Activated B cell treated with CpG ODN at 0.5 μM for 24 hours (primary cell): ENCODE results near the gene EXTL2. TPM values are rescaled to one million over a fixed set of nuclear protein-coding genes. Genes with fewer than 3 reads are reported as not detected.

Experiments
- ATAC-seq: fragments of 200-7000 bp; cut with Tn5 transposase; one replicate; pipeline ENCODE4 v1.10.0; 2021; ENCODE audit warnings: low read depth, mild to moderate bottlenecking, moderate library complexity
- CTCF ChIA-PET: fragments of 350-600 bp; sonication (Branson Sonifier 250); formaldehyde crosslinking; loops from one replicate; lab custom pipeline; 2021; ENCODE audit warnings: antibody characterized with exemption; lab: Charles Lee
- POLR2A ChIA-PET: fragments of 350-600 bp; sonication (Branson Sonifier 250); formaldehyde crosslinking; loops from one replicate; lab custom pipeline; 2021; ENCODE audit warnings: antibody characterized with exemption; lab: Charles Lee
- DNase-seq: peaks from one replicate; pipeline ENCODE4 v3.0.0; 2022
- H3K27ac Mint-ChIP-seq: one replicate; pipeline ENCODE4 v1.8.0; 2020; ENCODE audit warnings: mixed read lengths
- H3K27me3 Mint-ChIP-seq: one replicate; pipeline ENCODE4 v1.8.0; 2021; ENCODE audit warnings: mixed read lengths
- H3K36me3 Mint-ChIP-seq: one replicate; pipeline ENCODE4 v1.8.0; 2021; ENCODE audit warnings: low read depth, mixed read lengths
- H3K4me1 Mint-ChIP-seq: one replicate; pipeline ENCODE4 v1.8.0; 2021; ENCODE audit warnings: mixed read lengths
- H3K4me3 Mint-ChIP-seq: one replicate; pipeline ENCODE4 v1.8.0; 2020; ENCODE audit warnings: mild to moderate bottlenecking, mixed read lengths
- H3K9me3 Mint-ChIP-seq: one replicate; pipeline ENCODE4 v1.8.0; 2020; ENCODE audit warnings: mixed read lengths
- CTCF ChIP-seq: fragments of 200-600 bp; IDR thresholded peaks from one replicate; pipeline ENCODE4 v1.8.0; 2022; ENCODE audit warnings: antibody characterized with exemption, mild to moderate bottlenecking
- intact Hi-C: fragments of 100-400 bp; cut with micrococcal nuclease; formaldehyde crosslinking; loops from one replicate; pipeline ENCODE4 v1.15.1; 2024
- total RNA-seq: library from RNA; stranded (reverse); gene quantifications from 2 replicates; pipeline ENCODE4 v1.2.3, GENCODE V29; 2022

Gene EXTL2
- total RNA-seq, 1 donor from 2014 or later, result 4.8 TPM

DNA sequence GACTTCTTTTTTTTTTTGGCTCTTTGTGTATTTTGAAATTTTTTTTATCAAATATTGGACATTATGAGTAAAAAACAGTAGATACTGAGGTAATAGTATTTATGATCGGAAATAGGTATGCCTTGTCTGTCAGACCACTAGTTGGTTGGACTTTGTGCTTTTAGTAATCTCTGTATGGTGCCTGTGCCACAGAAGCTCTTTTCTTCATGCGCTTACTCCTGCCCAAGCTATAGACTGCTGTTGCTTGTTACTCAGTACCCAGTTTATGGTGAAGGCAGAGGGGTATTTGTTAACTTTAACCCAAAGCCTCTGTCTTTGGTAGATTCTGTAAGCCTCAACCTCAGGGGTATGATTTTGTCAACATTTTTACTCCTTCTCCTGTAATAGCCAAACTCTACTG is 9.9 kb upstream of the EXTL2 start:
- H3K27me3 Mint-ChIP-seq, result no peaks in the 10 kb centered on the region
- intact Hi-C loops, result no loop called here
- DNase-seq, result no peak
- H3K27ac Mint-ChIP-seq, result no peak overlapping the region
- peaks cover 2% of the 10 kb centered on the region for H3K4me1 Mint-ChIP-seq
- ChIA-PET POLR2A (no interaction called here), CTCF (no interaction called here)
- peaks cover 69% of the 10 kb centered on the region for H3K36me3 Mint-ChIP-seq
- peaks cover 4% of the 10 kb centered on the region for H3K9me3 Mint-ChIP-seq
- no peak overlapping the region for H3K4me3 Mint-ChIP-seq
- no peak for ATAC-seq
- no peak for TF ChIP-seq CTCF

DNA sequence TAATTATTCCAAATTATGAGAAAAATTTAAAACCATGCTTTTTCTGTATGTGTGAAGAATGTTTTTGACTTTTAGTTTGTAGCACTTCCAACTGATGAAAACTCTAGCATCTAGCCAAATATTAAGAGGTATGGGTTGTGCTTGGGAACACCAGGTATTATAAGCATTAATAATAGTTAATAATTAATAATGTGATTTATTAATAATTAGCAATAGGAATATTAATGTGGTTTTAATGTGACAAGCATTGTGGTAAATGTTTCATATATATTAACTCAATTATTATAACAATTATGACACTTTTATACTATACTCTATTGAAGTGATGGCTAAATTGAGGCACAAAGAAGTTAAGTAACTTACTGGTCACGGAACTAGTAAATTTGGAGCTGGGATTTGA is 9.1 kb upstream of the EXTL2 start:
- intact Hi-C loops, result no loop called here
- H3K9me3 Mint-ChIP-seq, result peaks cover 4% of the 10 kb centered on the region
- TF ChIP-seq CTCF, result no peak
- peaks cover 69% of the 10 kb centered on the region for H3K36me3 Mint-ChIP-seq
- no peak overlapping the region for H3K4me3 Mint-ChIP-seq
- H3K4me1 Mint-ChIP-seq, result peaks cover 2% of the 10 kb centered on the region
- POLR2A ChIA-PET, result no interaction called here
- ATAC-seq (no peak), DNase-seq (no peak)
- CTCF ChIA-PET, result no interaction called here
- H3K27me3 Mint-ChIP-seq, result no peaks in the 10 kb centered on the region
- no peak overlapping the region for H3K27ac Mint-ChIP-seq

GRCh38 chr1:100902365-100902764 is 7.7 kb upstream of the EXTL2 start:
- H3K36me3 Mint-ChIP-seq, result peaks cover 62% of the 10 kb centered on the region
- DNase-seq, result no peak
- no peaks in the 10 kb centered on the region for H3K27me3 Mint-ChIP-seq
- no peak for ATAC-seq
- H3K9me3 Mint-ChIP-seq, result peaks cover 4% of the 10 kb centered on the region
- H3K4me3 Mint-ChIP-seq, result no peak overlapping the region
- no peak overlapping the region for H3K27ac Mint-ChIP-seq
- POLR2A ChIA-PET, result no interaction called here
- H3K4me1 Mint-ChIP-seq, result peaks cover 6% of the 10 kb centered on the region
- intact Hi-C loops, result no loop called here
- CTCF ChIA-PET, result no interaction called here
- no peak for TF ChIP-seq CTCF

DNA sequence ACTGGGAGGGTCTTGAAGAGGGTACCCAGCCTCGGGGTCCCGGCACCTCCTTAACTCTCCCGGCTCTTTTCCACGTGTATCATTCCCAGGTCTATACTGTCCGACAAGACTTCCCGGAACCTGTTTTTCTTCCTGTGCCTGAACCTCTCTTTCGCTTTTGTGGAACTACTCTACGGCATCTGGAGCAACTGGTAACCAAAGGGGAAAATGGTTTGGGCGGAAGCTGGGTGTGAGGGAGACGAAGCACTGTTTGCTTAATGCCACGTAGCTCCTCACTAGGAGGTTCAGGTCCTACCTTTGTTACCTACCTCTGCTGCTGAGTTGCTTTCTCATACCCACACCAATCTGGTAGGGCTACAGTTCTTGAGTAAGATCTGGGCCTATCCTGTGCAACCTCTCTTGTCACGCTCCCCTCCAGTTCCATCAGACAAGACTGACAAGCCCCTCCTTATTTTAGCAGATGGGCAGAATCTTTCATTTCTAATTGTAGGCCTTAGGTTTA is 1.9 kb upstream of the EXTL2 start:
- Mint-ChIP-seq H3K4me3 (peak overlapping the region; percentile 98), H3K27ac (peak overlapping the region; percentile 95), H3K4me1 (peaks cover 29% of the 10 kb centered on the region), H3K36me3 (peaks cover 49% of the 10 kb centered on the region), H3K9me3 (no peaks in the 10 kb centered on the region), H3K27me3 (no peaks in the 10 kb centered on the region)
- intact Hi-C loops, result loop anchor here (1.0 to 5.0 kb wide), 4 partner anchors 544 to 1046 kb away; partner anchors contain the start of genes AGL, CDC14A, DBT and TRMT13
- ChIA-PET CTCF (interaction anchor here (2.6 kb wide), 1 partner anchor 392 kb away, joined by 10 read pairs; no protein-coding TSS in a partner anchor), POLR2A (interaction anchor here (0.7 to 2.9 kb wide), 6 partner anchors 10 to 858 kb away, joined by 3 to 8 read pairs (median 5); partner anchors contain the start of gene CDC14A)
- no peak for TF ChIP-seq CTCF
- DNase-seq (no peak), ATAC-seq (peak; percentile 38)

DNA sequence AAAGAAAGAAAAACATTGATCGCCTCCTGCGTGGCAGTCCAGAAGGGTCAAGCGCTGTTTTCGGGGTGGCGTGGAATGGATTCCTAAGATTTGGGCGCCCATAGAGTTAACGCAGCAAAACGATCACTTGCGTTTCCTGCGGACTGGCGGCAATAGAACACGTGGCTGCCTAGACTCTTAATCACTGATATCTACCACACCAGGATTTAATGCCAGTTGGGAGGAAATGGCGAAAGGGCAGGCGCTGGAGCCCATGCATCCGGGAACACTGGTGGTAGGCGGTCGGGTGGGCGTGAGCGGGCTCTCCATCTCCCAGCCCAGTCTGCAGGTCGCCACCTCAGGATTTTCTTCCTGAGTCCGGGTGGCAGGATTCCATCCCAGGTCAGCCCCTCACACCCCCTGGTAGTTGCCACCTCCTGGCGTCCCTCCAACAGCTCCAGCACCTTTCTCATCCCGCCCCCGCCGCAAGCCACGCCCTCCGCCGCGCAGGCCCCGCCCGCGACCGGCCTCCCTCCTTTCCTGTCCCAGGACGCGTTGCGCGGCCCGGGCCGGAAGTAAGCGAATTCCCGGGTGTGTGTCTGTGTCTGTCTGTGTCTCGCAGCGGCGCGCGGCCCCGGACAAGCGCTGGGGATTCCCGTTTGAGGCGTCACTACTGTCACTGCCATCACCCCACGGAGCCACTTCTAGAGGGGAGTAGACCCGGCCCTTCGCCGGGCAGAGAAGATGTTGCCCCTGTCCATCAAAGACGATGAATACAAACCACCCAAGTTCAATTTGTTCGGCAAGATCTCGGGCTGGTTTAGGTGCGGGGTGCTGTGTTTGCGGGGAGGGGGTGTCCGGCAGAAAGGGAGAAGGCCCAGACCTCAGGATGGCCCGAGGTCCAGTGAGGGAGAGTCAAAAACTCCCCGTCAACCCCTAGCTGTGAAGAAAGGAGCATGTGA is 1.2 kb upstream of the EXTL2 start, which contains the start of gene SLC30A7:
Gene SLC30A7, plus strand, starts transcription at position 551 of the 941 bp plus-strand sequence. Its CDS starts 173 bp downstream, at position 724.
- POLR2A ChIA-PET, result interaction anchor here (0.7 to 2.9 kb wide), 11 partner anchors 9 to 1046 kb away, joined by 3 to 18 read pairs (median 6); partner anchors contain the start of genes AGL, CDC14A, RTCA and S1PR1
- DNase-seq (peak; percentile 97), ATAC-seq (peak; percentile 86)
- TF ChIP-seq CTCF, result no peak
- Mint-ChIP-seq H3K36me3 (peaks cover 46% of the 10 kb centered on the region), H3K9me3 (peaks cover 3% of the 10 kb centered on the region), H3K4me3 (peak within 1 kb of the TSS; percentile 98), H3K27ac (peak within 1 kb of the TSS; percentile 95), H3K4me1 (peaks cover 29% of the 10 kb centered on the region), H3K27me3 (no peaks in the 10 kb centered on the region)
- intact Hi-C loops, result loop anchor here (1.0 to 5.0 kb wide), 6 partner anchors 511 to 1045 kb away; partner anchors contain the start of genes AGL, CDC14A, DBT and TRMT13
- CTCF ChIA-PET, result interaction anchor here (2.6 kb wide), 1 partner anchor 392 kb away, joined by 10 read pairs; no protein-coding TSS in a partner anchor
